EH (cell line): ENCODE results near the gene OR10S1.
"Not testable (repeated sequence)": the region's sequence is repeated elsewhere in the genome, so short reads cannot be mapped to it uniquely, and the experiment has no call there.

Experiments
- DNase-seq: peaks from one replicate; pipeline ENCODE4 v3.0.0-alpha.2; 2015; ENCODE audit warnings: low read depth

OR10S1 gene, protein sequence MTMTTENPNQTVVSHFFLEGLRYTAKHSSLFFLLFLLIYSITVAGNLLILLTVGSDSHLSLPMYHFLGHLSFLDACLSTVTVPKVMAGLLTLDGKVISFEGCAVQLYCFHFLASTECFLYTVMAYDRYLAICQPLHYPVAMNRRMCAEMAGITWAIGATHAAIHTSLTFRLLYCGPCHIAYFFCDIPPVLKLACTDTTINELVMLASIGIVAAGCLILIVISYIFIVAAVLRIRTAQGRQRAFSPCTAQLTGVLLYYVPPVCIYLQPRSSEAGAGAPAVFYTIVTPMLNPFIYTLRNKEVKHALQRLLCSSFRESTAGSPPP

DNA sequence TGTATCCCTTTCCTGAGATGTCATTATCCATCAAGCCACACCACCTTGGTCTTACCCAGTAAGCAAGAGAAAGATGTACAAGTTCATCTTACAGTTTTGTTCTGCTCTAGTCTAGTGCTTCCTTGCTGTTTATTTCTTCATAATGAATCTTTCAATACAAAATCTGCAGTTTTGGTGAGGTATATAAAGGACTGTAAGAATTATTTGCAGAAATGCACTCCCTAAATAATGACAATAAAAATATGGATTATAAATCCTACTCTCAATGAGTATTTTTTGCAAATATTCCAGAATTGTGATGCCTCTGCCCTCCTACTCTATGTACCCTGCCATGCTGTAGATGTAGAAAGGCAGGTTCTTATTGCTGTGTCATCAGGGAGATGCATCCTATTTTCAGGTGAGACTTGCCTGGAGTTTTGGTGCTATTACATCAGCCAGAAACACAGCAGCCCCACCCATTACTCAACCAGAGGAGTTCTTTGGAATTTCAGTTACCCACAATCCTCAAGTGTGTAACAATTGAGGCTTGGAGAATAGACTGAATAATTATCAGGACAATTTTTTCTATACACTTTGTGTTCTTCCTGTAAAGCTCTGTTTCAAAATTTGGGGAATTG lies at the start of gene OR10S1:
Gene OR10S1 (minus strand): TSS at position 51 of the 617 bp plus-strand sequence. CDS start 117 bp downstream, outside the sequence.
- DNase-seq, result no peak

DNA sequence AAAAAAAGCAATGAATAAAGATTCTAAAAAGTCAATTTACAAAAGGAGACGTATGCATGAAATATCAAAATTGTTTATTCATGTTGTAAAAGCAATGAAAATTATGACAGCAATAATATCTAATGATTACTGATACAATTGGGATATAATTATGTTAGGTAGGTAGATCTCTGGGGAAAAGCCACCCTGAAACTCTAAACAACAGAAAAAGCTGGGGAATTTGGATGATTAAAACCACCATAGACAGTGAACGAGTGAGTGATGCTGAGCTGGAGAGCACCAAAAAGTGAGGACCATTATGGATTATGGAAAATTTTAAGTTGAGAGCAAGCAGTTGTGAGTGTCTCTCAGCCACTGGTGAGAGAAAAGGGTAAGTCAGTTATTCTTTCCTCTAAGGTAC lies 48.9 kb upstream of the OR10S1 start, which contains the start of gene OR10G8:
Gene OR10G8 (plus strand): TSS at position 301 of the 400 bp plus-strand sequence. CDS start 2,825 bp downstream, outside the sequence.
- no peak for DNase-seq

DNA sequence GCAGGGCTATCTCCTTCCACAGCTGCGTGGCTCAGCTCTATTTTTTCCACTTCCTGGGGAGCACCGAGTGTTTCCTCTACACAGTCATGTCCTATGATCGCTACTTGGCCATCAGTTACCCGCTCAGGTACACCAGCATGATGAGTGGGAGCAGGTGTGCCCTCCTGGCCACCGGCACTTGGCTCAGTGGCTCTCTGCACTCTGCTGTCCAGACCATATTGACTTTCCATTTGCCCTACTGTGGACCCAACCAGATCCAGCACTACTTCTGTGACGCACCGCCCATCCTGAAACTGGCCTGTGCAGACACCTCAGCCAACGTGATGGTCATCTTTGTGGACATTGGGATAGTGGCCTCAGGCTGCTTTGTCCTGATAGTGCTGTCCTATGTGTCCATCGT lies 38.3 kb upstream of the OR10S1 start:
- DNase-seq, result not testable (repeated sequence)

DNA sequence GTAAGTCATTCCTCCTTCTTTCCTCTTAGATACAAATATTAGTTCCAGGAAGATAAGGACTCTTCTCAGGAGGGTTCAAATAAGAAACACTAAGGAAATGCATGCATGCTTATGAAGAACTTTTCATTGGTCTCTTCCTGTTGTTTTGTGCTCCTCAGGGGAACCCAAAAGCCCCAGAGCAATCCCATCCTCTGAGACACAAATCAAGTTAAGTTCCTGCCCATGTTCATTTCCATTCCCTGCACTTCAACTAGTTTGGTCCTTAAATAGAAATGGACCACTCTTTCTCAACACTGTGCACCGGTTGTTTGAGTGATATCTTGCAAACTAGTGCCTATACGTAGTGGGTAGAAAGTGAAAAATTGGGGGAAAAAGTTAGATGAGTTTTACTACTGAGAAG lies 35.1 kb upstream of the OR10S1 start, which contains the start of gene OR10G4:
Gene OR10G4 (plus strand): TSS at position 301 of the 400 bp plus-strand sequence. CDS start 2,578 bp downstream, outside the sequence.
- DNase-seq, result no peak

DNA sequence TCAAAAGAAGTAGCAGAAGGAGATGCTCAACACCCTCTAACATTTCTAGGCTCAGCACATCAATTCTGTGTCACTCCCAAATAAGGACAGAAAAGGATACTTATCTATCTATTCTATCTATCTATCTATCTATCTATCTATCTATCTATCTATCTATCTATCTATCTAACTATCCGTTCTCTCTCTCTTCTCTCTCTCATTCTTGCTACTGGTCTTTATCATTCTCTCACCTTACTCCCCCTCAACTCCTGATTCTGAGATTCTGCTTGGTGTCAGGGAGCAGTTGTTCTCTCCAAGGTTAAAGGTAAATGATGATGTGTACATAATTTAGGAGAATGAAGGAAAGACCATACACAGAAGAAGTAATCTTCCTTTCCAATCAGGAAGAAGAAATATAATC lies 17.5 kb upstream of the OR10S1 start, which contains the start of gene OR10G6:
Gene OR10G6 (minus strand): TSS at position 43 of the 400 bp plus-strand sequence. CDS start 0 bp downstream, at position 43.
- no peak for DNase-seq

DNA sequence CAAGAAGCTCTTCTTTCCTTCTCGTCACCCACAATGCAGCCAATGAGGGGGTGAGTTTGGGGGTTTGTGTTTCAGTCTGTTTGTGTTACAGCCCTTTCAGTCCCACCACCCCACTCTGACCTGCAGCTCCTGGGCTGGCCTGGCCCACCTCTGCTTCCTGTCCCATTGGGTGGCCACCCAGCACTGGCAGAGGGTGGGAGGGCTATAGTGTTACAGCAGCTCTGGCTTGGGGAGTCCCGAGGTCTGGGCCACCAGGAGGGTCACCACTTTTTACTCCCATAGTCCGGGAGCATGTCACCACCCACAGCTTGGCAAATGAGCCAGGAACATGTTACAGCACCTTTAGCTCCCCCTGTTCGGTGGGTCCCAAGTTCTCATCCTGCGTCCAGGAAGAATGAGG lies 1.7 kb upstream of the OR10S1 start:
- no peak for DNase-seq

DNA sequence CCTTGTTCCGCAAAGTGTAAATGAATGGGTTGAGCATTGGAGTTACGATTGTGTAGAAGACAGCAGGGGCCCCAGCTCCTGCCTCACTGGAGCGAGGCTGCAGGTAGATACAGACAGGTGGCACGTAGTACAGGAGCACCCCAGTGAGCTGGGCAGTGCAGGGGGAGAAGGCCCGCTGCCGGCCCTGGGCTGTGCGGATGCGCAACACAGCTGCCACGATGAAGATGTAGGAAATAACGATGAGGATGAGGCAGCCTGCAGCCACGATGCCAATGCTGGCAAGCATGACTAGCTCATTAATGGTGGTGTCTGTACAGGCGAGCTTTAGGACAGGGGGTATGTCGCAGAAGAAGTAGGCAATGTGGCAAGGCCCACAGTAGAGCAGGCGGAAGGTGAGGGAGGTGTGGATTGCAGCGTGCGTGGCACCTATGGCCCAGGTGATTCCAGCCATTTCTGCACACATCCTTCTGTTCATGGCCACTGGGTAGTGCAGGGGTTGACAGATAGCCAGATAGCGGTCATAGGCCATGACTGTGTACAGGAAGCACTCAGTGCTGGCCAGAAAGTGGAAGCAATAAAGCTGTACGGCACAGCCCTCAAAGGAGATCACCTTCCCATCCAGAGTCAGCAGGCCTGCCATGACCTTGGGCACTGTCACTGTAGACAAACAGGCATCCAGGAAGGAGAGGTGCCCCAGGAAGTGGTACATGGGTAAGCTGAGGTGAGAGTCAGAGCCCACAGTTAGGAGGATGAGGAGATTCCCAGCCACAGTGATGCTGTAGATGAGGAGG lies 616 bp downstream of the OR10S1 start:
- DNase-seq, result no peak

DNA sequence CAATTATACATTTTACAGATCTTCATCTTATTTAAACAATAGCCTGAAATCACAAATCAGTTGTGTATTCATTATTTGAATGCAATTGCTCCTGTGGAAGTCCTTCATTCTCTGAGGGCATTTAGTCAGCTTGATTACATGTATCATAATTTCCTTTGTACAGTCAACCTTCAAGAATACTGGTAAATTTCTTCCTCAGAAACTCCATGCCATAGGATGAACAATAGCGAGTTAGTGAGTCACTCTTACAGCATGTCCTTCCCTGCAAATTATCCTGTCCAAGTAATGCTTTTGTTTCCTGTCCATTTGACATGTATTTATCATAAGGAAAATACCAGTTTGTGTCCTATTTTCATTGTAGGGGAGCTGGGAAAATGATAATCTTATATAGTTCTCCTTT lies 3.8 kb downstream of the OR10S1 start:
- peak; percentile 60 for DNase-seq

DNA sequence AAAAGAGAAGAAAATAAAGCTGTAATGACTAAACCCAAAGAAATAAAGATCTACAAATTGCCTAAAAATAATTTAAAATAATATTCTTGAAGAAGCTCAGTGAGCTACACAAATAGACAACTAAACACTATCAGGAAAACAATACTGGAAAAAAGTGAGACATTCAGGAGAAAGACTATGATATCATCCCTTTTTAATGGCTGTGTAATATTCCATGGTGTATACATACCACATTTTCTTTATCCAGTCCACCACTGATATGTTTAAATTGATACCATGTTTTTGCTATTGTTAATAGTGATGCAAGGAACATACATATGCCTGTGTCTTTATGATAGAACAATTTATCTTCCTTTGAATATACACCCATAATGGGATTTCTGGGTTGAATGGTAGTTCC lies 20.8 kb downstream of the OR10S1 start:
- DNase-seq, result no peak

DNA sequence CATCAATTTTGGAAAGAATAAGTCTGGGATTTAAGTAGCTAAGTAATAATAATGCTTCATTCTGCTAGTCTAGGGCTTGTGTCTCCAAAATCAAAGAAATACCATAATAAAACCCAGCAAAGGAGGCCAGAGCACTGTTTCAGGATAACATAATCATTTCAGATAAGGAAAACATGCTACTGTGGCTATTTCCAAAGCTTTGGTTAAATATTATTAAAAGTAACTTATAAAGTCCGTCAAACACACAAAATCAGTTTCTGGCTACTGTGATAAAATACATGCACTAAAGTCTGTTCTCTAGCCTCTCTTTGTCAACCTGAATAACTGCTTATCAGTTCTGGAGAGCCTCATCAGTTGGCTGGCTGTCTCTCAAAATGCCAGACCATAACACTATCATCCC lies 32.4 kb downstream of the OR10S1 start:
- DNase-seq, result no peak

DNA sequence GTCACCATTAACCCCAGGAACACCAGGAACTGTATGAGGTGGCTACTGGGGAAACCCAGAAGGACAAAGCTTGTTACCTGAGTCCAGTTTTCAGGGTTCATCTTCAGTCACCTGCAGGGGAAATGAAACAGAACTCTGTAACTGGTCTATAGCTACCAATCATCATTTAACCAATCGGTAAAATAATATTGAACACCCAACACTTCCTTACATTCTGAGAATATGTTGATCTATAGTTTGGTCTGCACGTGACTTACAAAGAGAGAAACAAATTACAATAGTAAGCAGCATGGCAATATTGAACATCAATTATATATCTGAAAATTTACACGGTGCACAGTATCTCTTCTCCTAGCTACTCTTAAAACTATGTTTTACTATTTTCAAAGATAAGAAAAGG lies 33.8 kb downstream of the OR10S1 start, which contains the start of gene OR6T1:
Gene OR6T1 (minus strand): TSS at position 101 of the 400 bp plus-strand sequence. CDS start 0 bp downstream, at position 101.
- no peak for DNase-seq

DNA sequence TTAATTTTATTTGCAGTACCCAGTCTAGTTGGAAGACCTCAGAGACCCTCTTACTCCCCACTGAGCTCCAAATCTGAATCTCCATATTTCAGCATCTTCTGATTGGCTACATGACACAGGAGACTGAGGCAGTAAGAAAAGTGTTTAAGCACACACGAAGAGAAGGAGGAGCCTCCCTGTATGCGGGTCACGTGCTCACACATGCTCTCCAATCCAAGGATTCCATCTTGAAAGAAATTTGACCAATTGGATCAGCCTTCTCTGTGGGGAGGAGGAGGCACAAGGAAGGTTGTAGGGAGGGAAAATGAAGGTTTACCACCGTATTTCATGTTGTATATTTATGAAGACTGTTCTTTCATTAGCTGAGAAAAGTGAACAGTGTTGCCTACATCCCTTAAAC lies 35.2 kb downstream of the OR10S1 start:
- DNase-seq, result no peak

DNA sequence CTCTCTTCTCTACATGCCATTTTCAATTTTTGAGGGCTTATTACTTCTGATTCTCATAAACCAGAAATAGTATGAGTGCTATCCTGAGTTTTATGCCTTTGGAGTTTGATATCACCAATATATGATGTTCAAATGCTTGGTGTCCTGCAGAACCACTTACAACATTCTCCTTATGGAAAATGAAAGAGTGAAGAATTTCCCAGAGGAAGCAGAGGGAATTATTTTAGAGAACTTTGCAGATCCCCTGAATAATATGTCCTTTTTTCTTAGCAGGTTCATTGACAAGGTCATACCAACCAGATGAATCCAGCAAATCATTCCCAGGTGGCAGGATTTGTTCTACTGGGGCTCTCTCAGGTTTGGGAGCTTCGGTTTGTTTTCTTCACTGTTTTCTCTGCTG lies 38.3 kb downstream of the OR10S1 start, which contains the start of gene OR4D5:
Gene OR4D5 (plus strand): TSS at position 301 of the 400 bp plus-strand sequence. CDS start 0 bp downstream, at position 301.
- DNase-seq, result no peak
